Kidney (tissue), 14 donors: ENCODE results near the gene NHS. TPM values are rescaled to one million over a fixed set of nuclear protein-coding genes. Genes with fewer than 3 reads are reported as not detected.

Experiments used
- DNase-seq, 5 donors: peaks; one replicate each; pipeline ENCODE4 v3.0.0-alpha.2; 2013 to 2020
- FAIRE-seq: peaks from 2 replicates; lab custom pipeline; 2012; peaks lifted over from hg19 to GRCh38; lab: Jason Lieb, UNC
- H3K27ac ChIP-seq, 2 donors: one replicate each; pipeline ENCODE4 v1.7.0; 2013; ENCODE audit warnings: low read depth in 2 of 2, low read length in 2 of 2, inconsistent platforms in 1 of 2
- H3K27me3 ChIP-seq: one replicate; pipeline ENCODE4 v1.7.1; 2013; ENCODE audit warnings: low read length, inconsistent platforms; ENCODE audit not compliant: control insufficient read depth, insufficient read depth
- H3K36me3 ChIP-seq, 3 donors: one replicate each; pipeline versions ENCODE4 v1.7.0 to v1.7.1; 2013; ENCODE audit warnings: low read length in 3 of 3, control low read depth in 1 of 3, inconsistent platforms in 1 of 3; ENCODE audit not compliant: insufficient read depth in 3 of 3, control insufficient read depth in 2 of 3
- H3K4me1 ChIP-seq, 3 donors: one replicate each; pipeline versions ENCODE4 v1.7.0 to v1.7.1; 2013; ENCODE audit warnings: low read length in 3 of 3, inconsistent platforms in 1 of 3, low read depth in 1 of 3; ENCODE audit not compliant: control insufficient read depth in 2 of 3, insufficient read depth in 2 of 3
- H3K4me3 ChIP-seq, 3 donors: one replicate each; pipeline versions ENCODE4 v1.7.0 to v1.8.1; 2013; ENCODE audit warnings: low read length in 3 of 3, control low read depth in 1 of 3, inconsistent platforms in 1 of 3
- H3K9ac ChIP-seq, 3 donors: one replicate each; pipeline versions ENCODE4 v1.7.0 to v1.7.1; 2013; ENCODE audit warnings: low read length in 3 of 3, control low read depth in 1 of 3, inconsistent platforms in 1 of 3
- H3K9me3 ChIP-seq, 3 donors: one replicate each; pipeline versions ENCODE4 v1.7.0 to v1.7.1; 2013; ENCODE audit warnings: low read length in 3 of 3, control low read depth in 1 of 3, inconsistent platforms in 1 of 3; ENCODE audit not compliant: control insufficient read depth in 2 of 3, insufficient read depth in 1 of 3
- CTCF ChIP-seq: IDR thresholded peaks from 3 replicates; pipeline ENCODE4 v1.5.1; 2012; ENCODE audit warnings: mild to moderate bottlenecking, moderate library complexity, borderline replicate concordance; ENCODE audit not compliant: insufficient read depth; ENCODE audit errors: extremely low read depth
- intact Hi-C: fragments of 100-400 bp; cut with DNase I; formaldehyde crosslinking; loops from one replicate; pipeline ENCODE4 v1.11.1; 2022
- polyA plus RNA-seq: library from polyadenylated mRNA; stranded (reverse); fragments of 350-450 nt; fragmentation: Illumina TruSeq; extraction: RNeasy Lipid Tissue Mini Kit (QIAGEN cat#74804); gene quantifications from one replicate; pipeline ENCODE4 v1.2.3, GENCODE V29; 2014; ENCODE audit warnings: low read depth, low replicate concordance; ENCODE audit not compliant: insufficient read depth
- total RNA-seq: library from RNA; stranded (reverse); fragmentation: NEBNext Ultra II Directional; extraction: Animal tissue kit (Norgen Biotek cat#: 25700); gene quantifications from one replicate; pipeline ENCODE4 v1.2.1, GENCODE V29; 2021
- donor health status: control.
- donor health status: control.
- donor health status: control.
- donor health status: control.
- donor health status: control.
- donor health status: DM: yes; HTN: yes; CAD: no.
- donor health status: Normal renal cell carcinoma (clear cell type).

Gene NHS
- total and polyA plus RNA-seq, 2 donors from 2014 or later: 3.1 to 28.9 TPM

GRCh38 chrX:17738737-17739535 lies 363.9 kb downstream of the NHS start:
- Histone ChIP-seq H3K4me3 (peak overlapping the region; percentile 75 to 86 (median 78)), H3K27me3 (no peaks in the 10 kb centered on the region), H3K9ac (peak overlapping the region; percentile 33 to 58 (median 48)), H3K27ac (peak overlapping the region; percentile 92 to 95), H3K9me3 (no peaks in the 10 kb centered on the region), H3K36me3 (no peaks in the 10 kb centered on the region), H3K4me1 (peaks cover 0 to 4% (median 0%) of the 10 kb centered on the region in 3 donors)
- DNase-seq (no peak), FAIRE-seq (peak; percentile 90)
- intact Hi-C loops: no loop called here
- no peak for TF ChIP-seq CTCF

GRCh38 chrX:17740137-17741122 lies 365.4 kb downstream of the NHS start:
- H3K27ac ChIP-seq: no peak overlapping the region
- DNase-seq (no peak), FAIRE-seq (no peak)
- intact Hi-C loops: no loop called here
- no peaks in the 10 kb centered on the region for H3K9me3 ChIP-seq
- TF ChIP-seq CTCF: no peak
- H3K9ac ChIP-seq: no peak overlapping the region
- H3K4me1 ChIP-seq: peaks cover 0 to 4% (median 0%) of the 10 kb centered on the region in 3 donors
- no peak overlapping the region for H3K4me3 ChIP-seq
- no peaks in the 10 kb centered on the region for H3K36me3 ChIP-seq
- no peaks in the 10 kb centered on the region for H3K27me3 ChIP-seq

GRCh38 chrX:17741123-17741511 lies 366.1 kb downstream of the NHS start:
- Histone ChIP-seq H3K9me3 (no peaks in the 10 kb centered on the region), H3K36me3 (no peaks in the 10 kb centered on the region), H3K27ac (no peak overlapping the region), H3K27me3 (no peaks in the 10 kb centered on the region), H3K9ac (no peak overlapping the region), H3K4me1 (peaks cover 0 to 4% (median 0%) of the 10 kb centered on the region in 3 donors), H3K4me3 (no peak overlapping the region)
- no peak for FAIRE-seq
- intact Hi-C loops: no loop called here
- no peak for TF ChIP-seq CTCF
- no peak for DNase-seq
